SK-N-MC (cell line): Measurements from ENCODE around the gene KRTAP4-9.

Experiments
- EZH2 ChIP-seq: fragments of 200-600 bp; sonication (generic); IDR thresholded peaks from one replicate; pipeline ENCODE4 v1.6.1; 2017; ENCODE audit warnings: antibody characterized with exemption
- FOXP2 ChIP-seq: optimal IDR thresholded peaks from 2 replicates; pipeline ENCODE3; 2011; ENCODE audit warnings: mild to moderate bottlenecking, moderate library complexity; ENCODE audit not compliant: insufficient read depth; ENCODE audit errors: extremely low read length, control extremely low read depth
- POLR2AphosphoS5 ChIP-seq: IDR thresholded peaks from 2 replicates; pipeline ENCODE4 v1.6.1; 2012; ENCODE audit warnings: mild to moderate bottlenecking, low read depth, low read length, borderline replicate concordance

- no peak for TF ChIP-seq EZH2
- no peak for TF ChIP-seq POLR2AphosphoS5
- TF ChIP-seq FOXP2, result no peak
These were observed 47.6 kb upstream of the KRTAP4-9 start for GRCh38 chr17:41057547-41057946.
